HEK293 (cell line): ENCODE results near the gene SLC10A7.

Experiments used
- CTCF ChIA-PET: fragments of 350-600 bp; formaldehyde crosslinking; extraction: SDS; loops from one replicate; lab custom pipeline; 2021; ENCODE audit warnings: antibody characterized with exemption; lab: Yijun Ruan, JAX
- POLR2A ChIA-PET: fragments of 300-600 bp; formaldehyde crosslinking; extraction: SDS; loops from one replicate; lab custom pipeline; 2020; ENCODE audit warnings: antibody characterized with exemption, inconsistent platforms; lab: Yijun Ruan, JAX
- H3K27ac ChIP-seq: fragments of 200-500 bp; sonication (Bioruptor generic); 2 replicates; pipeline ENCODE4 v1.5.1; 2014; ENCODE audit warnings: low read depth, low read length, control low read depth, inconsistent platforms; ENCODE audit errors: extremely low read depth
- H3K36me3 ChIP-seq, 2 experiments: fragments of 200-500 bp in 1 of 2; sonication (Bioruptor generic) in 1 of 2; 1 replicate in 1 of 2; 2 replicates in 1 of 2; pipeline ENCODE4 v1.5.1; 2014 to 2017; ENCODE audit warnings: inconsistent platforms in 2 of 2, low read length in 2 of 2; ENCODE audit not compliant: control insufficient read depth in 2 of 2, insufficient read depth in 1 of 2
- H3K4me1 ChIP-seq: fragments of 200-500 bp; sonication (Bioruptor generic); 2 replicates; pipeline ENCODE4 v1.5.1; 2014; ENCODE audit warnings: mild to moderate bottlenecking, low read length, inconsistent platforms; ENCODE audit not compliant: control insufficient read depth, insufficient read depth
- H3K4me3 ChIP-seq: 2 replicates; pipeline ENCODE4 v1.5.1; 2011; ENCODE audit warnings: low read depth, mild to moderate bottlenecking, control low read depth, low read length, moderate library complexity
- H3K9me3 ChIP-seq: fragments of 200-500 bp; sonication (Bioruptor generic); 2 replicates; pipeline ENCODE4 v1.5.1; 2014; ENCODE audit warnings: low read depth, low read length, inconsistent platforms; ENCODE audit not compliant: control insufficient read depth, insufficient read depth
- BCL11A ChIP-seq: fragments of 450-650 bp; formaldehyde crosslinking; IDR thresholded peaks from 2 replicates; pipeline ENCODE4 v1.5.1; 2016; ENCODE audit warnings: low read depth, missing biosample characterization, missing genetic modification characterization
- GLIS1 ChIP-seq: fragments of 450-650 bp; formaldehyde crosslinking; IDR thresholded peaks from 2 replicates; pipeline ENCODE4 v1.5.1; 2016; ENCODE audit warnings: missing biosample characterization, missing genetic modification characterization
- REST ChIP-seq: fragments of 450-650 bp; formaldehyde crosslinking; IDR thresholded peaks from 2 replicates; pipeline ENCODE4 v1.5.1; 2016; ENCODE audit warnings: missing biosample characterization, missing genetic modification characterization
- SP7 ChIP-seq: fragments of 450-650 bp; formaldehyde crosslinking; IDR thresholded peaks from 2 replicates; pipeline ENCODE4 v1.5.1; 2016; ENCODE audit warnings: missing biosample characterization, missing genetic modification characterization
- ZBTB7A ChIP-seq: fragments of 450-650 bp; formaldehyde crosslinking; IDR thresholded peaks from 2 replicates; pipeline ENCODE4 v1.5.1; 2016; ENCODE audit warnings: low read depth, missing biosample characterization, missing genetic modification characterization
- ZFP41 ChIP-seq: fragments of 450-650 bp; formaldehyde crosslinking; IDR thresholded peaks from 2 replicates; pipeline ENCODE4 v1.5.1; 2016; ENCODE audit warnings: missing biosample characterization, missing genetic modification characterization, borderline replicate concordance
- ZNF184 ChIP-seq: fragments of 450-650 bp; IDR thresholded peaks from 2 replicates; pipeline ENCODE4 v1.5.1; 2018; ENCODE audit warnings: missing biosample characterization, mild to moderate bottlenecking, missing genetic modification characterization
- ZNF19 ChIP-seq: fragments of 450-650 bp; formaldehyde crosslinking; IDR thresholded peaks from 2 replicates; pipeline ENCODE4; 2016; ENCODE audit warnings: missing biosample characterization, missing genetic modification characterization, low read depth
- ZNF214 ChIP-seq: fragments of 450-650 bp; formaldehyde crosslinking; IDR thresholded peaks from 2 replicates; pipeline ENCODE4 v1.5.1; 2017; ENCODE audit warnings: missing biosample characterization, mild to moderate bottlenecking, missing genetic modification characterization, borderline replicate concordance
- ZNF221 ChIP-seq: fragments of 450-650 bp; formaldehyde crosslinking; IDR thresholded peaks from 2 replicates; pipeline ENCODE4 v1.5.1; 2017; ENCODE audit warnings: missing biosample characterization, missing genetic modification characterization, borderline replicate concordance
- ZNF398 ChIP-seq: fragments of 450-650 bp; formaldehyde crosslinking; IDR thresholded peaks from 2 replicates; pipeline ENCODE4 v1.5.1; 2017; ENCODE audit warnings: missing biosample characterization, missing genetic modification characterization
- ZNF530 ChIP-seq: fragments of 450-650 bp; formaldehyde crosslinking; IDR thresholded peaks from 2 replicates; pipeline ENCODE4 v1.5.1; 2016; ENCODE audit warnings: low read depth, missing biosample characterization, missing genetic modification characterization
- ZNF571 ChIP-seq: fragments of 450-650 bp; formaldehyde crosslinking; IDR thresholded peaks from 2 replicates; pipeline ENCODE4 v1.5.0; 2017; ENCODE audit warnings: missing biosample characterization, missing genetic modification characterization
- ZNF658 ChIP-seq: fragments of 450-650 bp; formaldehyde crosslinking; IDR thresholded peaks from 2 replicates; pipeline ENCODE4; 2016; ENCODE audit warnings: missing biosample characterization, missing genetic modification characterization
- ZNF664 ChIP-seq: fragments of 450-650 bp; formaldehyde crosslinking; IDR thresholded peaks from 2 replicates; pipeline ENCODE4 v1.5.1; 2016; ENCODE audit warnings: missing biosample characterization, missing genetic modification characterization
- ZNF701 ChIP-seq: fragments of 450-650 bp; formaldehyde crosslinking; IDR thresholded peaks from 2 replicates; pipeline ENCODE4 v1.5.1; 2016; ENCODE audit warnings: missing biosample characterization, missing genetic modification characterization
- ZNF776 ChIP-seq: fragments of 450-650 bp; formaldehyde crosslinking; IDR thresholded peaks from 2 replicates; pipeline ENCODE4 v1.5.0; 2017; ENCODE audit warnings: missing biosample characterization, missing genetic modification characterization, borderline replicate concordance
- TF ChIP-seq, protein P1 (sequence below): fragments of 450-650 bp; formaldehyde crosslinking; IDR thresholded peaks from 2 replicates; pipeline ENCODE4 v1.5.1; 2016; ENCODE audit warnings: missing biosample characterization, missing genetic modification characterization, low read depth
- TF ChIP-seq, protein P2 (sequence below): fragments of 450-650 bp; formaldehyde crosslinking; optimal IDR thresholded peaks from 2 replicates; pipeline ENCODE3; 2016; ENCODE audit warnings: missing biosample characterization, mild to moderate bottlenecking, missing genetic modification characterization
- TF ChIP-seq, protein P3 (sequence below): fragments of 450-650 bp; formaldehyde crosslinking; IDR thresholded peaks from 2 replicates; pipeline ENCODE4 v1.5.1; 2016; ENCODE audit warnings: missing biosample characterization, missing genetic modification characterization

The SLC10A7 gene

DNA sequence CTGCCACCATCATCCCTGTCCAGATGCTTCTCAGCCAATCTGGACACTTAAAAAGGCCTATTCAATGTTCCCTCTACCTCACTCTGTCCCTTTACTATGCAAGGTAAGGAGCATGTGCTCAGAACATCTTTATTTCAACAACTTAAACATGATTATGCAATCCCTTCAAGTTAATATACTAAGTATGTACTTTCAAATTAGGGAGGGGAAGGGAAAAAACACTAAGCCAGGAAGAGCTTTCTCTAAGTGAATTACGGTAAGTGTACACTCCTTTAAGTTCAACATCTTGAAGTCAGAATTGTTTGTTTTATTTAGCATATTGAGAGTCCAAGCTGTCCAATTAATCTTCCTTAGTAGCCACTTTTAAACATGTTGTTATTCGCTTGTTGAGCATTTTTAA lies 14.1 kb downstream of the SLC10A7 start (continued):
- TF ChIP-seq ZNF398 (tag by site-specific recombination) (no peak), ZNF19 (tag by site-specific recombination) (no peak), BCL11A (tag by site-specific recombination) (no peak), ZNF221 (no peak), ZNF571 (tag by site-specific recombination) (no peak)
- TF ChIP-seq, protein P1, sequence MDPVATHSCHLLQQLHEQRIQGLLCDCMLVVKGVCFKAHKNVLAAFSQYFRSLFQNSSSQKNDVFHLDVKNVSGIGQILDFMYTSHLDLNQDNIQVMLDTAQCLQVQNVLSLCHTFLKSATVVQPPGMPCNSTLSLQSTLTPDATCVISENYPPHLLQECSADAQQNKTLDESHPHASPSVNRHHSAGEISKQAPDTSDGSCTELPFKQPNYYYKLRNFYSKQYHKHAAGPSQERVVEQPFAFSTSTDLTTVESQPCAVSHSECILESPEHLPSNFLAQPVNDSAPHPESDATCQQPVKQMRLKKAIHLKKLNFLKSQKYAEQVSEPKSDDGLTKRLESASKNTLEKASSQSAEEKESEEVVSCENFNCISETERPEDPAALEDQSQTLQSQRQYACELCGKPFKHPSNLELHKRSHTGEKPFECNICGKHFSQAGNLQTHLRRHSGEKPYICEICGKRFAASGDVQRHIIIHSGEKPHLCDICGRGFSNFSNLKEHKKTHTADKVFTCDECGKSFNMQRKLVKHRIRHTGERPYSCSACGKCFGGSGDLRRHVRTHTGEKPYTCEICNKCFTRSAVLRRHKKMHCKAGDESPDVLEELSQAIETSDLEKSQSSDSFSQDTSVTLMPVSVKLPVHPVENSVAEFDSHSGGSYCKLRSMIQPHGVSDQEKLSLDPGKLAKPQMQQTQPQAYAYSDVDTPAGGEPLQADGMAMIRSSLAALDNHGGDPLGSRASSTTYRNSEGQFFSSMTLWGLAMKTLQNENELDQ (tag by site-specific recombination), result no peak
- TF ChIP-seq, protein P2, sequence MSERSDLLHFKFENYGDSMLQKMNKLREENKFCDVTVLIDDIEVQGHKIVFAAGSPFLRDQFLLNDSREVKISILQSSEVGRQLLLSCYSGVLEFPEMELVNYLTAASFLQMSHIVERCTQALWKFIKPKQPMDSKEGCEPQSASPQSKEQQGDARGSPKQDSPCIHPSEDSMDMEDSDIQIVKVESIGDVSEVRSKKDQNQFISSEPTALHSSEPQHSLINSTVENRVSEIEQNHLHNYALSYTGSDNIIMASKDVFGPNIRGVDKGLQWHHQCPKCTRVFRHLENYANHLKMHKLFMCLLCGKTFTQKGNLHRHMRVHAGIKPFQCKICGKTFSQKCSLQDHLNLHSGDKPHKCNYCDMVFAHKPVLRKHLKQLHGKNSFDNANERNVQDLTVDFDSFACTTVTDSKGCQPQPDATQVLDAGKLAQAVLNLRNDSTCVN (tag by site-specific recombination), result no peak

- ChIA-PET CTCF (no interaction called here), POLR2A (no interaction called here)
- no peaks in the 10 kb centered on the region for H3K4me1 ChIP-seq
Observed at GRCh38 chr4:146506272-146506671, 15.5 kb downstream of the SLC10A7 start.

More at GRCh38 chr4:146506272-146506671, 15.5 kb downstream of the SLC10A7 start:
- Histone ChIP-seq H3K9me3 (no peaks in the 10 kb centered on the region), H3K36me3 (peaks cover 0 to 11% of the 10 kb centered on the region in 2 experiments; a peak in 1 of 3 replicates), H3K4me3 (no peak overlapping the region), H3K27ac (no peak overlapping the region)
- TF ChIP-seq ZNF214 (tag by site-specific recombination), result no peak
- TF ChIP-seq ZNF658 (tag by site-specific recombination), result no peak
- no peak for TF ChIP-seq ZNF664 (tag by site-specific recombination)
- TF ChIP-seq, protein P3, sequence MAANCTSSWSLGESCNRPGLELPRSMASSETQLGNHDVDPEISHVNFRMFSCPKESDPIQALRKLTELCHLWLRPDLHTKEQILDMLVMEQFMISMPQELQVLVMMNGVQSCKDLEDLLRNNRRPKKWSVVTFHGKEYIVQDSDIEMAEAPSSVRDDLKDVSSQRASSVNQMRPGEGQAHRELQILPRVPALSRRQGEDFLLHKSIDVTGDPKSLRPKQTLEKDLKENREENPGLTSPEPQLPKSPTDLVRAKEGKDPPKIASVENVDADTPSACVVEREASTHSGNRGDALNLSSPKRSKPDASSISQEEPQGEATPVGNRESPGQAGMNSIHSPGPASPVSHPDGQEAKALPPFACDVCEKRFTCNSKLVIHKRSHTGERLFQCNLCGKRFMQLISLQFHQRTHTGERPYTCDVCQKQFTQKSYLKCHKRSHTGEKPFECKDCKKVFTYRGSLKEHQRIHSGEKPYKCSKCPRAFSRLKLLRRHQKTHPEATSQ (tag by site-specific recombination), result no peak
- TF ChIP-seq ZBTB7A (tag by site-specific recombination), result no peak
- no peak for TF ChIP-seq ZFP41
- no peak for TF ChIP-seq ZNF19 (tag by site-specific recombination)
- no peak for TF ChIP-seq ZNF221
- TF ChIP-seq ZNF184 (tag by site-specific recombination), result no peak
- no peak for TF ChIP-seq ZNF776 (tag by site-specific recombination)
- TF ChIP-seq SP7 (tag by site-specific recombination), result no peak
- no peak for TF ChIP-seq REST
- no peak for TF ChIP-seq ZNF530 (tag by site-specific recombination)
- no peak for TF ChIP-seq GLIS1 (tag by site-specific recombination)
- TF ChIP-seq ZNF701, result no peak
